GM12892 (cell line): ENCODE data around the gene AP3S2.

Experiments
- POLR2A ChIP-seq: IDR thresholded peaks from 2 replicates; pipeline ENCODE4 v1.6.1; 2011; ENCODE audit warnings: low read depth, low read length, control low read depth
- TAF1 ChIP-seq: IDR thresholded peaks from 2 replicates; pipeline ENCODE4 v1.6.1; 2011; ENCODE audit warnings: low read depth, mild to moderate bottlenecking, control low read depth, low read length, borderline replicate concordance

DNA sequence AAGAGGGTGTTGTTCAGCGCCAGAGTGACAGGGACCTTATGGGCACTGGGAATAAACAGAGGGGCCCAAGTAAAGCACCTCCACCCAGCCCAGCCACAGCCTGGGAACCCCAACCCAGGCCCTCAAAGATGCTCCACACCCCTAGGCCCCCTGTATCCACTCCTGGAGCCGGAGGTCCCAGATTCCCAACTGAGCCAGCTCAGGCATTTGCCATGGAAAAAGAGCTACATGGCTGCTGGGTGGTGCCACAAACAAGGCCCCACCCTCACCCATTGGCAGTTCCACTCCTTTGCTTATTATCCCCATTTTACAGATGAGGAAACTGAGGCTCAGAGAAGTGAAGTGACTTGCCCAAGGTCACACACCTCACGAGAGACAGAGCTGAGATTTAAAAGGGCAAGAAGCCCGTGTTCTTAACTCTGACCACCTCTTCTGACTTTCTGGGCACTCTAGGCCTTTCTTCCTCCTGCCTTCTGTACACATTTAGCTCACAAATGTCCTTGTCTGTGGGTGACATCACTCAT, 96.1 kb downstream of the AP3S2 start:
- TF ChIP-seq TAF1 (no peak), POLR2A (no peak)
